Cardiac muscle cell (in vitro differentiated cells and primary cell): ENCODE data around the gene BLACAT1. TPM values are rescaled to one million over a fixed set of nuclear protein-coding genes. Genes with fewer than 3 reads are reported as not detected.
"Not testable (repeated sequence)": the region's sequence is repeated elsewhere in the genome, so short reads cannot be mapped to it uniquely, and the experiment has no call there.

Experiments
- DNase-seq, 2 donors: peaks; one replicate each; pipeline versions ENCODE4 v3.0.0 to v3.0.0-alpha.2; 2010 to 2017; ENCODE audit warnings: low read depth in 1 of 2, low spot score in 1 of 2
- H3K27ac ChIP-seq: fragments of 200-600 bp; sonication (generic); 2 replicates; pipeline ENCODE4 v1.5.1; 2016
- H3K27me3 ChIP-seq: fragments of 200-600 bp; sonication (generic); 2 replicates; pipeline ENCODE4 v1.6.0; 2016; ENCODE audit warnings: control low read depth
- H3K36me3 ChIP-seq: fragments of 200-600 bp; sonication (generic); 2 replicates; pipeline ENCODE4 v1.5.1; 2016; ENCODE audit warnings: control low read depth
- H3K4me1 ChIP-seq: fragments of 200-600 bp; sonication (generic); 2 replicates; pipeline ENCODE4 v1.8.1; 2017; ENCODE audit warnings: low read depth, mild to moderate bottlenecking, mixed run types
- H3K4me3 ChIP-seq: fragments of 200-600 bp; sonication (generic); 2 replicates; pipeline ENCODE4 v1.5.1; 2016; ENCODE audit warnings: mild to moderate bottlenecking
- H3K9me3 ChIP-seq: fragments of 200-600 bp; sonication (generic); 2 replicates; pipeline ENCODE4 v1.5.1; 2017; ENCODE audit warnings: low read depth, mild to moderate bottlenecking, control low read depth
- CTCF ChIP-seq: IDR thresholded peaks from 2 replicates; pipeline ENCODE4 v1.5.1; 2012; ENCODE audit warnings: low read depth, mild to moderate bottlenecking, low read length
- polyA plus RNA-seq: library from polyadenylated mRNA; unstranded; fragments of >200 nt; fragmentation: Nextera tagmentation; extraction: Ambion mirVana; gene quantifications from 2 replicates; pipeline ENCODE4 v1.2.1, GENCODE V29; 2016
- total RNA-seq: library from RNA; depleted of rRNA; stranded (reverse); fragments of >200 nt; gene quantifications from 2 replicates; pipeline ENCODE4 v1.2.3, GENCODE V29; 2016

The BLACAT1 gene
- total and polyA plus RNA-seq, 2 experiments from 2014 or later = 0.66 TPM; not detected in 1

- Histone ChIP-seq H3K4me3 (no peak overlapping the region), H3K36me3 (no peaks in the 10 kb centered on the region), H3K27ac (no peak overlapping the region), H3K27me3 (no peaks in the 10 kb centered on the region), H3K4me1 (no peaks in the 10 kb centered on the region), H3K9me3 (no peaks in the 10 kb centered on the region)
- peak; percentile 86 for TF ChIP-seq CTCF
- peak; percentile 77 to 88 for DNase-seq
Measured at GRCh38 chr1:205488074-205488723, 32.4 kb upstream of the BLACAT1 start.

- no peak for TF ChIP-seq CTCF
- DNase-seq = no peak
Measured at GRCh38 chr1:205486258-205486657, 30.4 kb upstream of the BLACAT1 start.

GRCh38 chr1:205484985-205485967, 29.4 kb upstream of the BLACAT1 start:
- Histone ChIP-seq H3K4me1 (no peaks in the 10 kb centered on the region), H3K27me3 (peaks cover 8% of the 10 kb centered on the region), H3K36me3 (no peaks in the 10 kb centered on the region), H3K27ac (no peak overlapping the region), H3K9me3 (no peaks in the 10 kb centered on the region), H3K4me3 (no peak overlapping the region)
- peak; percentile 91 for TF ChIP-seq CTCF
- peak; percentile 78 to 85 for DNase-seq

More at GRCh38 chr1:205486258-205486657, 30.4 kb upstream of the BLACAT1 start:
- Histone ChIP-seq H3K9me3 (no peaks in the 10 kb centered on the region), H3K27ac (no peak overlapping the region), H3K4me1 (no peaks in the 10 kb centered on the region), H3K27me3 (peaks cover 5% of the 10 kb centered on the region), H3K36me3 (no peaks in the 10 kb centered on the region), H3K4me3 (no peak overlapping the region)

GRCh38 chr1:205483372-205483771, 27.5 kb upstream of the BLACAT1 start:
- Histone ChIP-seq H3K27me3 (peaks cover 8% of the 10 kb centered on the region), H3K9me3 (no peaks in the 10 kb centered on the region), H3K27ac (no peak overlapping the region), H3K4me1 (no peaks in the 10 kb centered on the region), H3K36me3 (no peaks in the 10 kb centered on the region), H3K4me3 (no peak overlapping the region)
- TF ChIP-seq CTCF = no peak
- no peak for DNase-seq

GRCh38 chr1:205482587-205482986, 26.7 kb upstream of the BLACAT1 start:
- not testable (repeated sequence) for DNase-seq, H3K4me3 ChIP-seq, H3K4me1 ChIP-seq, H3K27me3 ChIP-seq, H3K36me3 ChIP-seq, H3K27ac ChIP-seq, H3K9me3 ChIP-seq
